OCI-LY1 (cell line): Measurements from ENCODE around the gene TMEM252.

Experiments
- H2AFZ ChIP-seq: fragments of 200-600 bp; sonication (generic), shearing (Covaris generic); 2 replicates; pipeline ENCODE4 v1.6.0; 2014; ENCODE audit warnings: antibody characterized with exemption, mild to moderate bottlenecking, low read length
- H3F3A ChIP-seq: fragments of 200-600 bp; sonication (generic), shearing (Covaris generic); 2 replicates; pipeline ENCODE4 v1.6.0; 2014; ENCODE audit warnings: mild to moderate bottlenecking, antibody characterized with exemption, low read length, moderate library complexity; ENCODE audit not compliant: insufficient read depth
- H3K27ac ChIP-seq: fragments of 200-600 bp; sonication (generic); 2 replicates; pipeline ENCODE4 v1.5.1; 2014; ENCODE audit warnings: low read length, mixed run types, mild to moderate bottlenecking, low read depth; ENCODE audit not compliant: poor library complexity, severe bottlenecking
- H3K27me3 ChIP-seq: fragments of 200-600 bp; sonication (generic); 2 replicates; pipeline ENCODE4 v1.6.0; 2014; ENCODE audit warnings: antibody characterized with exemption, mild to moderate bottlenecking, low read length, moderate library complexity; ENCODE audit not compliant: insufficient read depth
- H3K36me3 ChIP-seq: fragments of 200-600 bp; sonication (generic); 2 replicates; pipeline ENCODE4 v1.6.1; 2014; ENCODE audit warnings: mild to moderate bottlenecking, antibody characterized with exemption, low read length, moderate library complexity, mixed read lengths; ENCODE audit not compliant: insufficient read depth
- H3K4me1 ChIP-seq: fragments of 200-600 bp; sonication (generic); 2 replicates; pipeline ENCODE4 v1.5.1; 2014; ENCODE audit warnings: mild to moderate bottlenecking, low read length, moderate library complexity; ENCODE audit not compliant: insufficient read depth, severe bottlenecking
- H3K4me2 ChIP-seq: fragments of 200-600 bp; sonication (generic), shearing (Covaris generic); 2 replicates; pipeline ENCODE4 v1.6.1; 2014; ENCODE audit warnings: low read length
- H3K4me3 ChIP-seq: fragments of 200-600 bp; sonication (generic); 2 replicates; pipeline ENCODE4 v1.5.1; 2014; ENCODE audit warnings: low read length, low read depth, mild to moderate bottlenecking, mixed read lengths; ENCODE audit not compliant: poor library complexity, severe bottlenecking
- H3K79me2 ChIP-seq: fragments of 200-600 bp; shearing (Covaris generic); 2 replicates; pipeline ENCODE4 v1.6.1; 2016; ENCODE audit warnings: mixed run types, low read length, mixed read lengths; ENCODE audit not compliant: insufficient read depth
- H3K9ac ChIP-seq: fragments of 200-600 bp; sonication (generic), shearing (Covaris generic); 2 replicates; pipeline ENCODE4 v1.6.1; 2014; ENCODE audit warnings: mild to moderate bottlenecking, low read length, mixed read lengths
- H3K9me2 ChIP-seq: fragments of 200-600 bp; sonication (generic), shearing (Covaris generic); 2 replicates; pipeline ENCODE4 v1.6.1; 2014; ENCODE audit warnings: low read depth, mild to moderate bottlenecking, low read length, mixed read lengths
- H3K9me3 ChIP-seq: fragments of 200-600 bp; shearing (Covaris generic); 2 replicates; pipeline ENCODE4 v1.6.1; 2014; ENCODE audit warnings: low read length, mixed read lengths
- H4K20me1 ChIP-seq: fragments of 200-600 bp; sonication (generic), shearing (Covaris generic); 2 replicates; pipeline ENCODE4 v1.6.0; 2016; ENCODE audit warnings: mild to moderate bottlenecking, low read length; ENCODE audit not compliant: insufficient read depth
- CTCF ChIP-seq: fragments of 200-600 bp; sonication (generic), shearing (Covaris generic); IDR thresholded peaks from 2 replicates; pipeline ENCODE4 v1.5.1; 2017; ENCODE audit warnings: mild to moderate bottlenecking, antibody characterized with exemption, low read length, moderate library complexity, mixed read lengths
- EZH2 ChIP-seq: fragments of 200-600 bp; sonication (generic), shearing (Covaris generic); IDR thresholded peaks from 2 replicates; pipeline ENCODE4 v1.8.0; 2017; ENCODE audit warnings: borderline replicate concordance, mixed run types, mild to moderate bottlenecking, antibody characterized with exemption, low read length, moderate library complexity, mixed read lengths

Gene TMEM252

GRCh38 chr9:68536876-68537615 lies 3.6 kb downstream of the TMEM252 start:
- Histone ChIP-seq H3K9ac (no peak overlapping the region), H2AFZ (no peak overlapping the region), H3K4me1 (no peaks in the 10 kb centered on the region), H3K4me3 (no peak overlapping the region), H3K9me3 (no peaks in the 10 kb centered on the region), H3K9me2 (no peaks in the 10 kb centered on the region), H3K79me2 (no peaks in the 10 kb centered on the region), H3K27me3 (no peaks in the 10 kb centered on the region), H4K20me1 (no peaks in the 10 kb centered on the region), H3F3A (no peaks in the 10 kb centered on the region), H3K36me3 (no peaks in the 10 kb centered on the region), H3K27ac (no peak overlapping the region), H3K4me2 (no peak overlapping the region)
- TF ChIP-seq EZH2 (no peak), CTCF (no peak)

- no peaks in the 10 kb centered on the region for H3K9me2 ChIP-seq
- H2AFZ ChIP-seq, result no peak overlapping the region
- no peaks in the 10 kb centered on the region for H4K20me1 ChIP-seq
- no peaks in the 10 kb centered on the region for H3F3A ChIP-seq
- H3K9me3 ChIP-seq, result no peaks in the 10 kb centered on the region
- H3K4me3 ChIP-seq, result no peak overlapping the region
- H3K27ac ChIP-seq, result no peak overlapping the region
- H3K36me3 ChIP-seq, result no peaks in the 10 kb centered on the region
- no peaks in the 10 kb centered on the region for H3K79me2 ChIP-seq
- no peaks in the 10 kb centered on the region for H3K27me3 ChIP-seq
- H3K9ac ChIP-seq, result no peak overlapping the region
- no peak overlapping the region for H3K4me2 ChIP-seq
- TF ChIP-seq EZH2, result no peak
- TF ChIP-seq CTCF, result no peak
- H3K4me1 ChIP-seq, result no peaks in the 10 kb centered on the region
Measured at GRCh38 chr9:68533678-68534077, 7.0 kb downstream of the TMEM252 start.

- H3K79me2 ChIP-seq, result no peaks in the 10 kb centered on the region
- H3F3A ChIP-seq, result no peaks in the 10 kb centered on the region
- no peak overlapping the region for H3K9ac ChIP-seq
- no peaks in the 10 kb centered on the region for H3K4me1 ChIP-seq
- no peak overlapping the region for H3K4me3 ChIP-seq
- H3K9me2 ChIP-seq, result no peaks in the 10 kb centered on the region
- no peak overlapping the region for H3K4me2 ChIP-seq
- H3K9me3 ChIP-seq, result no peaks in the 10 kb centered on the region
- no peaks in the 10 kb centered on the region for H3K36me3 ChIP-seq
- H3K27me3 ChIP-seq, result no peaks in the 10 kb centered on the region
- TF ChIP-seq CTCF (no peak), EZH2 (no peak)
- H4K20me1 ChIP-seq, result no peaks in the 10 kb centered on the region
- H3K27ac ChIP-seq, result no peak overlapping the region
- no peak overlapping the region for H2AFZ ChIP-seq
Measured at GRCh38 chr9:68532131-68532530, 8.6 kb downstream of the TMEM252 start.
